Ishikawa (cell line): ENCODE measurements around the gene TTLL12.

Experiments
- CEBPB ChIP-seq: IDR thresholded peaks from 2 replicates; pipeline ENCODE4 v1.6.1; 2012
- CREB1 ChIP-seq: IDR thresholded peaks from 2 replicates; pipeline ENCODE4 v1.6.1; 2012; ENCODE audit warnings: low read depth
- EGR1 ChIP-seq: IDR thresholded peaks from 2 replicates; pipeline ENCODE4 v1.6.1; 2012
- EP300 ChIP-seq: IDR thresholded peaks from 2 replicates; pipeline ENCODE4 v1.6.1; 2012; ENCODE audit warnings: borderline replicate concordance
- FOXM1 ChIP-seq: IDR thresholded peaks from 2 replicates; pipeline ENCODE4 v1.6.1; 2012; ENCODE audit warnings: low read depth, borderline replicate concordance
- NFIC ChIP-seq: IDR thresholded peaks from 2 replicates; pipeline ENCODE4 v1.6.1; 2012
- RAD21 ChIP-seq: IDR thresholded peaks from 2 replicates; pipeline ENCODE4 v1.6.1; 2012; ENCODE audit warnings: low read depth
- TAF1 ChIP-seq: IDR thresholded peaks from 2 replicates; pipeline ENCODE4 v1.6.1; 2012; ENCODE audit warnings: low read depth, mild to moderate bottlenecking
- TCF12 ChIP-seq: IDR thresholded peaks from 2 replicates; pipeline ENCODE4 v1.6.1; 2012; ENCODE audit warnings: low read depth
- TEAD4 ChIP-seq: IDR thresholded peaks from 2 replicates; pipeline ENCODE4 v1.6.1; 2012
- USF1 ChIP-seq: IDR thresholded peaks from 2 replicates; pipeline ENCODE4 v1.6.1; 2012
- YY1 ChIP-seq: IDR thresholded peaks from 2 replicates; pipeline ENCODE4 v1.6.1; 2012; ENCODE audit warnings: low read depth
- ZBTB7A ChIP-seq: IDR thresholded peaks from 2 replicates; pipeline ENCODE4 v1.6.1; 2012; ENCODE audit warnings: low read depth
- TF ChIP-seq, protein P1 (sequence below): IDR thresholded peaks from 2 replicates; pipeline ENCODE4 v1.6.1; 2012
- TF ChIP-seq, protein P2 (sequence below): IDR thresholded peaks from 2 replicates; pipeline ENCODE4 v1.6.1; 2012; ENCODE audit warnings: low read depth, mild to moderate bottlenecking

Gene TTLL12

DNA sequence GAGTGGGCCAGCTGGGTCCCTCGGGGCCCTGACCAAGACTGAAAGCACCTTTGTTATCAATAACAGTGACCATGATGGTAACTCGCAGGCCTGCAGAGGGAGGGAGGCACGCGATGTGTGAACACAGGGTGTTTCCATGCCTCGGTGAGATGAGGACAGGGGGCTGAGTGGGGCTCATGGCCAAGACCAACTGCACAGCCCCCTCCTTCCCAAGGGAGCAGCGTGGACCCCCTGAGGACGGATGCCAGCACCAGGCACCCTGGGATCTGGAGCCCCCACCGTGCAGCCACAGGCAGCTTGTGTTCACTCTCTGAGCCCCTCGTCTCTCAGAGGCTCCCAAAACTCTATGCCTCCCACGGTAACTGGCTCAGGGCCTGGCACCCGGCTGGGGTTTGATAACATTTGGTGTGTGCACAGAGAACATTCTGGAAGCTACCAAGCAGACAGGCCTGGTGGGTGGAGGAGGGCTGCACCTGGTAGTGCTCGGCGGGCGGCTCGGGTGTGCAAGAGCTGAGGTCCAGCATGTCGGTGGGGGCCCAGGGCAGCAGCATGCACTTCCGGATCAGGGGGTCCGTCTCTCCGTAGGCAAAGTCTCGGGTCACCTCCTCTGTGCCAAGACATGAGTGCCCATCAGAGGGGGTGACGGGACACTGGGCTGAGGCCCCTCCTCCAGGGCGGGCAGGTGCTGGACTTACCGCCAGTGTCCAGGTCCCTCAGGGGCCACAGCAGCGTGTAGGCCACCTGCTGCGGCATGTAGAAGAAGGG lies 7.6 kb downstream of the TTLL12 start:
- TF ChIP-seq EP300: no peak
- TF ChIP-seq CREB1: no peak
- TF ChIP-seq TAF1: no peak
- TF ChIP-seq RAD21: no peak
- TF ChIP-seq YY1: no peak
- TF ChIP-seq EGR1: no peak
- TF ChIP-seq TEAD4: no peak
- no peak for TF ChIP-seq CEBPB
- TF ChIP-seq NFIC: no peak
- no peak for TF ChIP-seq TCF12
- TF ChIP-seq FOXM1: no peak
- TF ChIP-seq, protein P1, sequence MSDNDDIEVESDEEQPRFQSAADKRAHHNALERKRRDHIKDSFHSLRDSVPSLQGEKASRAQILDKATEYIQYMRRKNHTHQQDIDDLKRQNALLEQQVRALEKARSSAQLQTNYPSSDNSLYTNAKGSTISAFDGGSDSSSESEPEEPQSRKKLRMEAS: no peak
- TF ChIP-seq USF1: no peak
- no peak for TF ChIP-seq ZBTB7A
- TF ChIP-seq, protein P2, sequence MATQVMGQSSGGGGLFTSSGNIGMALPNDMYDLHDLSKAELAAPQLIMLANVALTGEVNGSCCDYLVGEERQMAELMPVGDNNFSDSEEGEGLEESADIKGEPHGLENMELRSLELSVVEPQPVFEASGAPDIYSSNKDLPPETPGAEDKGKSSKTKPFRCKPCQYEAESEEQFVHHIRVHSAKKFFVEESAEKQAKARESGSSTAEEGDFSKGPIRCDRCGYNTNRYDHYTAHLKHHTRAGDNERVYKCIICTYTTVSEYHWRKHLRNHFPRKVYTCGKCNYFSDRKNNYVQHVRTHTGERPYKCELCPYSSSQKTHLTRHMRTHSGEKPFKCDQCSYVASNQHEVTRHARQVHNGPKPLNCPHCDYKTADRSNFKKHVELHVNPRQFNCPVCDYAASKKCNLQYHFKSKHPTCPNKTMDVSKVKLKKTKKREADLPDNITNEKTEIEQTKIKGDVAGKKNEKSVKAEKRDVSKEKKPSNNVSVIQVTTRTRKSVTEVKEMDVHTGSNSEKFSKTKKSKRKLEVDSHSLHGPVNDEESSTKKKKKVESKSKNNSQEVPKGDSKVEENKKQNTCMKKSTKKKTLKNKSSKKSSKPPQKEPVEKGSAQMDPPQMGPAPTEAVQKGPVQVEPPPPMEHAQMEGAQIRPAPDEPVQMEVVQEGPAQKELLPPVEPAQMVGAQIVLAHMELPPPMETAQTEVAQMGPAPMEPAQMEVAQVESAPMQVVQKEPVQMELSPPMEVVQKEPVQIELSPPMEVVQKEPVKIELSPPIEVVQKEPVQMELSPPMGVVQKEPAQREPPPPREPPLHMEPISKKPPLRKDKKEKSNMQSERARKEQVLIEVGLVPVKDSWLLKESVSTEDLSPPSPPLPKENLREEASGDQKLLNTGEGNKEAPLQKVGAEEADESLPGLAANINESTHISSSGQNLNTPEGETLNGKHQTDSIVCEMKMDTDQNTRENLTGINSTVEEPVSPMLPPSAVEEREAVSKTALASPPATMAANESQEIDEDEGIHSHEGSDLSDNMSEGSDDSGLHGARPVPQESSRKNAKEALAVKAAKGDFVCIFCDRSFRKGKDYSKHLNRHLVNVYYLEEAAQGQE: no peak

- TF ChIP-seq RAD21 (no peak), EP300 (no peak), FOXM1 (no peak), TAF1 (no peak), ZBTB7A (no peak), TCF12 (peak; percentile 39; the same call in 1 of the 2 replicates), EGR1 (no peak), TEAD4 (no peak), YY1 (no peak), CREB1 (no peak), NFIC (0 out of 2 replicates have a peak, but pooled peaks have one; percentile 25), CEBPB (no peak), USF1 (no peak)
- TF ChIP-seq, protein P2: no peak
- TF ChIP-seq, protein P1: no peak
These were observed 9.5 kb downstream of the TTLL12 start for GRCh38 chr22:43177479-43177878.

DNA sequence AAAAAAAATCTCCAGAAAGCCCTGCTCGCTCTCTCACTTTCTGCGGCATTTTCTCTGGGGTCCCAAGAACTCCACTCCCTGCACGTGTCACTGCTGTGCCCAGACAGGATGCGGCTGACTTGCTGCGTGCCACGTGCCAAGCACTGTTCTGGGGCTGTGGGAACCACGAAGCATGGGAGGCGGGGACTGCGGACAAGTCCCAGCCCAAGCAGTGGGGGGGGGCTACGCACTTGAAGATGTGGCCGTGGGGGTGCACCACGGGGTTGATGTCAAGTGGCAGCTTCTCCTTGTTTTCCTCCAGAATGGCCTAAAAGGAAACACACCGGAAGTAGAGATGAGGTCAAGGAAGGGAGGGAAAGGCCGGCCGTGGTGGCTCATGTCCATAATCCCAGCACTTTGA lies 10.8 kb downstream of the TTLL12 start:
- TF ChIP-seq NFIC: no peak
- TF ChIP-seq CEBPB: no peak
- no peak for TF ChIP-seq EGR1
- TF ChIP-seq ZBTB7A: no peak
- TF ChIP-seq USF1: no peak
- no peak for TF ChIP-seq EP300
- TF ChIP-seq TAF1: no peak
- TF ChIP-seq FOXM1: no peak
- no peak for TF ChIP-seq YY1
- TF ChIP-seq RAD21: no peak
- no peak for TF ChIP-seq TEAD4
- no peak for TF ChIP-seq CREB1
- TF ChIP-seq, protein P2: no peak
